ENCODE data around the gene FHIT. TPM values are rescaled to one million over a fixed set of nuclear protein-coding genes. Genes with fewer than 3 reads are reported as not detected.

Gene FHIT
- total and polyA plus RNA-seq, 2 of the 4 experiments (the other 2 are of a cell fraction), result 0.07 TPM; not detected in 1

DNA sequence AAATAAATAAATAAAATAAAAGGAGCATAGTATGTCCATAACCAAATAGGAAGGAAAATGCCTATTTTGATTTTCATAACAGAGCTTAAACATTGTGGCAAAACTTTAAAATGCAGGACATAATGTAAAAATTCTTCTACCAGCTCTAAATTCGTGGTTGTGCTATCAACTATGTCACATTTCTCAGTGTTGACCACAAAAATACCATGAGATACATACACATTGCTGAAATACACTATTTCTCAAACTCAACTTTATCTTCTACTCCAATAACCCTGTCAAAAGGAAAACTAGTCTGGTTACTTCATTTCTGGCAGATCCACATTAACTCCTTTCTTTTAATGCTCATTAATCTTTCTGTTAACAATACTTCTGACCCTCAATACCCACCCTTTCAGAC, 523.2 kb downstream of the FHIT start:
- in situ Hi-C loops (cut with MboI; ENCODE audit: low sequenced_read_pairs), result no loop called here
- dilution Hi-C loops (cut with HindIII; ENCODE audit: low sequenced_read_pairs, unreplicated experiment), result no loop called here
- intact Hi-C loops (cut with micrococcal nuclease), result no loop called here

More for the DNA sequence above, 523.2 kb downstream of the FHIT start:
- no peaks in the 10 kb centered on the region for H3K9me3 ChIP-seq (ENCODE audit: control insufficient read depth, insufficient read depth, low read length)
- H3K9me1 ChIP-seq (ENCODE audit: insufficient read depth, low read length), result no peaks in the 10 kb centered on the region
- H3K4me3 ChIP-seq (ENCODE audit: insufficient read depth, low read depth, low read length), result no peak overlapping the region
- no peak for DNase-seq
- no peak overlapping the region for H3K56ac ChIP-seq (ENCODE audit: extremely low read depth, insufficient read depth, low read length)
- no peaks in the 10 kb centered on the region for H4K20me1 ChIP-seq (ENCODE audit: insufficient read depth, low read length)
- no peak overlapping the region for H3K23ac ChIP-seq (ENCODE audit: low read depth, low read length)
- no peak overlapping the region for H2AK5ac ChIP-seq (ENCODE audit: low read depth, low read length)
- no peak overlapping the region for H2BK15ac ChIP-seq (ENCODE audit: low read depth, low read length)
- H3K27me3 ChIP-seq (ENCODE audit: control insufficient read depth, insufficient read depth, low read length), result no peaks in the 10 kb centered on the region
- no TSS peak for BruUV-seq (replicated peaks)
- H4K91ac ChIP-seq (ENCODE audit: insufficient read depth, low read depth, low read length), result no peak overlapping the region
- no peaks in the 10 kb centered on the region for H3K4me1 ChIP-seq (ENCODE audit: control insufficient read depth, insufficient read depth, low read length)
- CTCF ChIA-PET, result no interaction called here
- POLR2A ChIA-PET (ENCODE audit: unreplicated experiment), result no interaction called here
- H4K5ac ChIP-seq (ENCODE audit: low read depth, low read length), result no peak overlapping the region
- 25% methylated on average over 1 of the region's 1 CpG; no CpG with 5 or more reads in 1 of the 2 experiments for WGBS, 2 experiments (ENCODE audit: extremely low coverage in 2 of 2, insufficient read length in 1 of 2)
- H3K14ac ChIP-seq (replicated peaks; ENCODE audit: low read depth, low read length), result no peak overlapping the region
- H3K27ac ChIP-seq (ENCODE audit: insufficient read depth, low read length), result no peak overlapping the region
- no peak overlapping the region for H2AFZ ChIP-seq (replicated peaks; ENCODE audit: low read length, poor library complexity)
- H2BK20ac ChIP-seq (ENCODE audit: low read depth, low read length), result no peak overlapping the region
- TF ChIP-seq SMC3 (IDR thresholded peaks at IDR 0.05; ENCODE audit: low read depth, low read length), result no peak
- no peak overlapping the region for H2BK5ac ChIP-seq (ENCODE audit: low read depth, low read length, poor library complexity, severe bottlenecking)
- H3K18ac ChIP-seq (ENCODE audit: low read depth, low read length), result no peak overlapping the region
- no peak overlapping the region for H3K9ac ChIP-seq (ENCODE audit: low read depth, low read length)
- no peak overlapping the region for H2AK9ac ChIP-seq (replicated peaks; ENCODE audit: low read depth, low read length, poor library complexity)
- no peaks in the 10 kb centered on the region for H3K79me1 ChIP-seq (ENCODE audit: low read depth in 1 of 2, low read length in 2 of 2)
- no peak overlapping the region for H3K4me2 ChIP-seq (ENCODE audit: low read depth, low read length)
- no peak for ATAC-seq (ENCODE audit: low read depth)
- H2BK120ac ChIP-seq (ENCODE audit: low read depth, low read length), result no peak overlapping the region
- H4K8ac ChIP-seq (ENCODE audit: low read depth in 2 of 2, low read length in 2 of 2), result no peak overlapping the region
- H3K4ac ChIP-seq (ENCODE audit: low read depth, low read length), result no peak overlapping the region
- no peaks in the 10 kb centered on the region for H3K36me3 ChIP-seq (ENCODE audit: control insufficient read depth, insufficient read depth, low read length)
